CMK (cell line): Measurements from ENCODE around the gene PAFAH1B1.
"Not testable (repeated sequence)": the region's sequence is repeated elsewhere in the genome, so short reads cannot be mapped to it uniquely, and the experiment has no call there.

ENCODE experiments used
- DNase-seq: peaks from one replicate; pipeline ENCODE4 v3.0.0-alpha.2; 2010; ENCODE audit warnings: low read depth

The PAFAH1B1 gene

GRCh38 chr17:2635675-2636074 lies 42.2 kb downstream of the PAFAH1B1 start:
- DNase-seq, result no peak

GRCh38 chr17:2636169-2636930 lies 42.9 kb downstream of the PAFAH1B1 start:
- DNase-seq, result no peak

DNA sequence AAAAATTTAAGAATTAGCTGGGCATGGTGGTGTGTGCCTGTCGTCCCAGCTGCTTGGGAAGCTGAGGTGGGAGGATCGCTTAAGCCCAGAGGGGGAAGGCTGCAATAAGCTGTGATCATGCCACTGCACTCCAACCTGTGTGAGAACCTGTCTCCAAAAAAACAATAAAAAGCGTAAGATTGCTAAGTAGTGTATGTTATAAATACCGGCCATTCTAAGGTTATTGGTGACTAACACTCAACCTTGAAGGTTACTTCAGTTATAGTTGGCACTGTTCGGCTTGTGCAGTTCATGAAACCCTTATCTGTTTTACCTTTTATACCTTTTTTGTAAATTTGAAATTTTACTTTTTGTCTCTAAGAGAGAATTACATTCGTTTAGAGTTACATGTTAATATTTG lies 44.0 kb downstream of the PAFAH1B1 start:
- DNase-seq, result no peak

- no peak for DNase-seq
These were observed 51.5 kb downstream of the PAFAH1B1 start for GRCh38 chr17:2644971-2645370.

DNA sequence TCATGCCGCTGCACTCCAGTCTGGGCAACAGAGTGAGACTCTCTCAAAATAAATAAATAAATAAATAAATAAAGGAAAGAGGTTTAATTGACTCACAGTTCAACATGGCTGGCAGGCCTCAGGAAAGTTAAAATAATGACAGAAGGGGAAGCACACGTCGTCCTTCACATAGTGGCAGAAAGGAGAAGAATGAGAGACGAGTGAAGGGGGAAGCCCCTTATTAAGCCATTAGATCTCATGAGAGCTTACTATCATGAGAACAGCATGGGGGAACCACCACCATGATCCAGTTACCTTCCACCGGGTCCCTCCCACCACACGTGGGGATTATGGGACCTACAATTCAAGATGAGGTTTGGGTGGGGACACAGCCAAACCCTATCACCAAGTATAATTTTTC lies 54.5 kb downstream of the PAFAH1B1 start:
- DNase-seq, result no peak

- no peak for DNase-seq
These were observed 55.7 kb downstream of the PAFAH1B1 start for GRCh38 chr17:2649191-2649590.

DNA sequence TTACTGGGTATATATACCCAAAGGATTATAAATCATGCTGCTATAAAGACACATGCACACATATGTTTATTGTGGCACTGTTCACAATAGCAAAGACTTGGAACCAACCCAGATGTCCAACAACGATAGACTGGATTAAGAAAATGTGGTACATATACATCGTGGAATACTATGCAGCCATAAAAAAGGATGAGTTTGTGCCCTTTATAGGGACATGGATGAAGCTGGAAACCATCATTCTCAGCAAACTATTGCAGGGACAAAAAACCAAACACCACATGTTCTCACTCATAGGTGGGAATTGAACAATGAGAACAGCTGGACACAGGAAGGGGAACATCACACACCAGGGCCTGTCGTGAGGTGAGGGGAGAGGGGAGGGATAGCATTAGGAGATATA lies 59.5 kb downstream of the PAFAH1B1 start:
- not testable (repeated sequence) for DNase-seq

DNA sequence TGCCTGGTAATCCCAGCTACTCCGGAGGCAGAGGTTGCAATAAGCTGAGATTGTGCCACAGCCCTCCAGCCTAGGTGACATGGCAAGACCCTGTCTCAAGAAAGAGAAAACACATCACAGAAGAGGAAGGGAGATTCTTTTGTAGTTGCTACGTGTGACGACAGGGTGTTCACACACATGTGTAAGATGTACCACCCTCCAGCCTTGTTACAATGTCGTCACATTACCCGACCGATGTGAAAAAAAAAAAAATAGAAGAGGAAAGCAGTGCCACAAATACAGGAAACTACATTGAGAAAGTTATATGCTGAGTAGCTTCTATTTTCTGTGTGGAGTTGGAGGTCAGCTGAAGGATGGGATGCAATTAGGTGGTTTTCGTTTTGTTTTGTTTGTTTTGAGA lies 62.1 kb downstream of the PAFAH1B1 start:
- no peak for DNase-seq

DNA sequence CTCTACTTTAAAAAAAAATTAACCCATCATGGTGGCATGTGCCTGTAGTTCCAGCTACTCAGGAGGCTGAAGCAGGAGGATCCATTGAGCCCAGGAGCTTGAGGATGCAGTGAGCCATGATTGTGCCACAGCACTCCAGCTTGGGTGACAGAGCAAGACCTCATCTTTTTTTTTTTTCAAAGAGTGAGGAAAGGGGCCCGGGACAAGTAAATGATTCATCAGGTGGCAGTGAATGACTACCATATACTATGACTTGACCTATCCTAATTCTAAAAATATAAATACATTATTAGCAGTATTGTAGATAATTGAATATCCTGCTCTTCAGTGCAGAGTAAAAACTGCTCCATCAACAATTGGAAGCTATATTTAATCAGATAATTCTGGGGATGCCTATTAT lies 62.8 kb downstream of the PAFAH1B1 start:
- no peak for DNase-seq

GRCh38 chr17:2659337-2659736 lies 65.9 kb downstream of the PAFAH1B1 start:
- DNase-seq, result not testable (repeated sequence)

GRCh38 chr17:2660410-2660809 lies 67.0 kb downstream of the PAFAH1B1 start:
- not testable (repeated sequence) for DNase-seq

DNA sequence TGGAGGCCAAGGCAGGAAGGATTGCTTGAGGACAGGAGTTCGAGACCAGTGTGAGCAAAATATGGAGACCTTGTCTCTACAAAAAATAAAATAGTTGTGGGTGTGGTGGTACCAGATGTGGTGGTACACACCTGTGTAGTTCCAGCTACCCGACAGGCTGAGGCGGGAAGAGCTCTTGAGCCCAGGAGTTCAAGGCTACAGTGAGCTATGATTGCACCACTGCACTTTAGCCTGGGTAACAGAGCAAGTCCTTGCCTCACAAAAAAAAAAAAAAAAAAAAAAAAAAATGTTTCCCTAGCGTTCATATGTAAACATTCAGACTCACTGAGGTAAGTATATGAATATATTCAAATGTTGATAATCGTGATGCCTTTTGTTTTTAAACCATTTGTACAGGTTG lies 78.6 kb downstream of the PAFAH1B1 start:
- DNase-seq, result no peak

- not testable (repeated sequence) for DNase-seq
These were observed 85.8 kb downstream of the PAFAH1B1 start for GRCh38 chr17:2679247-2679646.

DNA sequence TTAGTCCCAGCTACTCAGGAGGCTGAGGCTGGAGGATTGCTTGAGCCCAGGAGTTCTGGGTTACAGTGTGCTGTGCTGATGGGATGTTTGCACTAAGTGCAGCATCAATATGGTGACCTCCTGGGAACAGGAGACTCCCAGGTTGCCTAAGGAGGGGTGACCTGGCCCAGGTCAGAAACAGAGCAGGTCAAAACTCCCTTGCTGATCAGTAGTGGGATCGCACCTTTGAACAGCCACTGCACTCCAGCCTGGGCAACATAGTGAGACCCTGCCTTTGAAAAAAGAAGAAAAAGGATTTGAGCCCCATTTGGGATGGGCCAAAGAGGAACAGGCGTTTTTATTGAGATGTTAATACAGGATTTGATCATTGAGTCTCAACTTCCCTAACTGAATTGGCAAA lies 87.5 kb downstream of the PAFAH1B1 start:
- no peak for DNase-seq

DNA sequence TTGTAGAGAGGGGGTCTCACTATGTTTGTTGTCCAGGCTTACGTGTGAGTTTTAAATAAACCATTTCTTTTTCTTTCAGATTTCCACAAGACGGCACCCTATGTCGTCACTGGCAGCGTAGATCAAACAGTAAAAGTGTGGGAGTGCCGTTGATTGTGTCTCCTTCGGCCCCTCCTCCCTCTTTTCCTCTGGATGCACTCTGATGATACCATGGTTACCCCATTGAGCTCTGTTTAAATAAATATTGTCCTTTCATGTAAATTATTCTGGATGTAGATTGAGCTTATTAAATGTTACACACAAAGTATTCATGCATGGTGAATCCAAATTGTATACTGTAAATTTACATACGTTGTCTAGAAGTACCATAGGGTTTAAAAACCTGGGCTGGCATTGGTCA lies 88.2 kb downstream of the PAFAH1B1 start:
- no peak for DNase-seq

GRCh38 chr17:2682176-2682938 lies 88.9 kb downstream of the PAFAH1B1 start:
- no peak for DNase-seq

DNA sequence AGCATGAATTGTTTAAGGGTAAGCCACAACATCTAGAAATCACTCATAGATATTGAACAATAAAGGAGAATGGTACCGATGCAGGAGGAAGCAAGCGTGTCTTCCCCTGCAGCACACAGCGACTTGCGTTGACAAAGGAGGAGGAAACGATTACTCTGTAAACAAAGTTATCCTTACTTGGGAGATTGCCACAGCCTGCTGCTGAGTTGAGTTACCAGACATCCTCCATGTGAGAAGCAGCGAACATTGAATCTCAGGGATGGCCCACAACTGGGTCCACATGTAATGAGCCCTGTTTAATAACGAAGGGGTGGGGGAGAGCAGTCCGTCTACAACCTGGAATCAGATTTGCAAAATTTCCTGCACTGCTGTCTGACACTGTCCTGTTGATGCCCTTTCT lies 90.5 kb downstream of the PAFAH1B1 start:
- DNase-seq, result no peak

- no peak for DNase-seq
These were observed 91.1 kb downstream of the PAFAH1B1 start for GRCh38 chr17:2684549-2684948.

GRCh38 chr17:2685696-2686095 lies 92.2 kb downstream of the PAFAH1B1 start:
- DNase-seq, result no peak

GRCh38 chr17:2687074-2687418 lies 93.6 kb downstream of the PAFAH1B1 start:
- no peak for DNase-seq

- DNase-seq, result no peak
These were observed 95.2 kb downstream of the PAFAH1B1 start for GRCh38 chr17:2688351-2689342.

DNA sequence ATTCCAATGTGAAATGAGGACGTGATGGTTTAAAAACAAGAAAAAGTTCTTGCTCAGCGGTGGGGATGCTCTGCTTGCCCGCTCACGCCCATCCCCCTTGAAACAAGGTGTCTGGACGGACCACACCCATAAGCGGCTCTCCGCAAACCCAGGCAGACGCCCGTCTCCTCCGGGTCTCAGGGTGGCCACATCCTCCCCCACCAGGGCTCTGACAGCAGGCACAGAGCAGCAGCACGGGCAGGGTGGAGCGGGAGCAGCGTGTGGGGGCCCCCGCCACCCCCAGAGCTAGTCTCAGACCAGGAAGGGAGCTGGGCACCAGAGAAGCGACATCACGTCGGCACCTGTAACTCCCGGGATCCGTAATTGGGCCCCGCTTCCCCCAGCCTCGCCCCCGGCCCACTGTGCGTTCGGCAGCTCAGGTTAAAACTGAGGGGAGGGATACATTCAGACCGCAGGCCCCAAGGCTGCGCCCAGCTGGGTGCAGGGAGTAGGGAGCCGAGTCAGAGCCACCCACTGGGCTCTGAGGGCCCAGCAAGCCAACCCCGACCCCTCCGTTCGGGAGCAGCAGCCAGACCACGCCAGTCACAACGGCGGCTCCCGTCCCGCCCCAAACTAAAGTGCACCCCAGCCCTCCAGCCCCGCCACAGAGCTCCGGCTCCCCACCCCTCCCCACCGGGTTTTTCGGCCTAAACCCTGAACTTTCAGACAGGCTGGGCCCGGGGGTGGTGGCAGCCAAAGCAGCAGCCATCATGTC lies 96.1 kb downstream of the PAFAH1B1 start:
- DNase-seq, result no peak
